Measurements from ENCODE around the gene PRDM11.
"Not testable (repeated sequence)": the region's sequence is repeated elsewhere in the genome, so short reads cannot be mapped to it uniquely, and the experiment has no call there.

The PRDM11 gene

GRCh38 chr11:45232341-45233080 is 86.1 kb downstream of the PRDM11 start:
- no peak for DNase-seq (ENCODE audit: low read depth in 2 of 2)

DNA sequence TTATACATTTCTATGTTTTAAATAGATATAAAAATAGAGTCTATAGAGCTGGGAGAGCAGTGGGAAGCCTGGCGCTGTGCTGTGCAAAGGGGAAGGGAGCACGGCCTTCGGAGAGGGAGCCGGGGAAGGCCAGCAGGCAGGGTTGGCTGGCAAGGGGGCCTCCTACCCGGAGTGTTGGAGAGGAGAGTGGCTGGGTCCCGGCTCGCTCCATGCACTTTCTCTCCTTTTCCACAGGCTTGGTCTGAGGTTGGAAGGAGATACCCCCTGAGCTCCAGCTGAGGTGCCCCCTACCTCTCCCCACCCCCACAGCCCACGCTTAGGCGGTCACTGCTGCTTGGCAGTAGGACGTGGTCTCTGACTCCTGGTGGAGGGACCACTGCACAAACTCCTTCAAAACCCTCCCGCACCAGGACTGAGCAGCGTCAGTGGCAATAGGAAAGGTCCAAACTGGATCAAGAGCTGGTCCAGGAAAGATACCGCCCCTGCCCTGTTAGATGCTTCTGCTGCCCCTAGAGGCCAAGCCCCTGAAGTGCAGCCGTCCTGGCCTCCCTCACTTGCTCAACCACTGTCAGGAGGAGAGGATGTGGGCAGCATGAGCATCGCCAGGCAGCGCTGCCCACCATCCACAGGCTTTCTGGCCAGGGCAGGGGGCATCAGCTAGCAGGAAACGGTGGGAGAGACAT is 86.8 kb downstream of the PRDM11 start:
- no peak for DNase-seq (ENCODE audit: low read depth in 2 of 2)

GRCh38 chr11:45233804-45234170 is 87.3 kb downstream of the PRDM11 start:
- no peak for DNase-seq (ENCODE audit: low read depth in 2 of 2)

DNA sequence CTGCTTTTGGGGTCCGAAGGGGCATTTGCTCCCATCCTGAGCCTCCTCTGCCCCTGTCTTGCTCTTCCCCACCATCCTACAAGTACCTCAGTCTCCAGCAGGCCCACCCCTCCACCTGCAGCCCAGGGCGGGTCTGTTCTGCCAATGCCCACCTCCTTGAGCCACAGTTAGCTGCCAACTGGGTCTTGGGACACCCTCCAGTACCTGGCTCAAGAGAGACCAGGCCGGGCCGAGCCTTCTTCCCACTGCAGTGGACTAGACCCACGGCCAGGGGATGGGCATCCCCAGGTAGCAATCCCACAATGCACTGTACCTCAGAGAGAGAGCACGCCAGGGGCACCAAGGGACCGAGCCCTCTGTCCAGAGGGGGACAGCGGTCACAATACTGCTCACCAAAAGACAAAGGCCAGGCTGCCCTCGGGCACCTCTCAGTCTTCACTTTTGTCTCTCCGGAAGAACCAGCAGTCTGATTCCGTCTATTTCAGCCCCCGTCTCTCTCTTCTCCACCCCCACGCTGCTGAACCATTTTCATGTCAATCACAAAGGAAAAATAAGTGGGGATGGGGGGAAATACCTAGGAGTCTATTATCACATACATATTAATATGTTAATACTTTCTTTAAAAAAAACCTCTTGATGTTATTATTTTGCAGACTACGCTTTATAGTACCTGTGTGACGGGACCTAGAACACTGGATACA is 88.0 kb downstream of the PRDM11 start:
- DNase-seq (ENCODE audit: low read depth in 2 of 2), result no peak

- no peak for DNase-seq (ENCODE audit: low read depth in 2 of 2)
Observed at GRCh38 chr11:45237711-45238315, 91.4 kb downstream of the PRDM11 start.

DNA sequence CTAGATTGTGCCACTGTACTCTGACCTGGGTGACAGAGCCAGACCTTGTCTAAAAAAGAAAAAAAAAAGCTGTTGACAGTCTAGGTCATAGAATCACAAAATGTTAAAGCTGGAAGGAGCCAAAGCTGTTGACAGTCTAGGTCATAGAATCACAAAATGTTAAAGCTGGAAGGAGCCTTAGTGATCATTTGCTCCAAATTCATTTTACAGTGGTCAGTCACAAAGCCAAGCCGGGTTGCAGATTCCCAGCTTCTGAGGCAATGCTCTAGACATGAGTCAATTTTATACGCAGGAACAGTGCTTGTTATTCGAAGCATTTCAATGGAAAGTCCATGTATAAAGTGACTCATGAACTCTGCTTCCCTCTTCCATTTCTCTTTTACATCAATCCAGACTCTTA is 92.3 kb downstream of the PRDM11 start:
- no peak for DNase-seq (ENCODE audit: low read depth in 2 of 2)

GRCh38 chr11:45239733-45240132 is 93.3 kb downstream of the PRDM11 start:
- no peak for DNase-seq (ENCODE audit: low read depth in 2 of 2)

DNA sequence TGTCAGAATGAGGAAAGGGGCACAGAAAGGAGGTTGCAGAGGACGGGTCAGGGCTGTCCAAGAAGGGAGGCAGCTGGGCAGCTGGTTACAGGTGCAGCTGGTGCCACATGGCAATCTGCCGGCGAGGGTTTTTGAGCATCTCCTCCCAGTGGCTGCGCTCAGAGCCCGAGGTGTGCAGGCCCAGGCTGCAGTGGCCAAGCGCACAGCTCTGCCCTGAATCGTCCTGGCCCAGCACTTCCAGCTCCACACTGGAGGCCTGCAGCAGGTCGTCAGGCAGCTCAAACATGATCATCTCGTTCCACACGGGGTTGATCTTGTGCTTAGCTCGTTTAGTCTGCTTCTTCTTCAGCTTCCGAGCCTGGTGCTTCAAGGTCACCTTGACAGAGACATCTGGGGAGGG is 97.5 kb downstream of the PRDM11 start:
- no peak for DNase-seq (ENCODE audit: low read depth in 2 of 2)

- no peak for DNase-seq (ENCODE audit: low read depth in 2 of 2)
Observed at GRCh38 chr11:45245218-45246045, 99.0 kb downstream of the PRDM11 start.

GRCh38 chr11:45246241-45246640 is 99.8 kb downstream of the PRDM11 start:
- DNase-seq (ENCODE audit: low read depth in 2 of 2), result no peak

- DNase-seq (ENCODE audit: low read depth in 2 of 2), result no peak
Observed at GRCh38 chr11:45247433-45247832, 101.0 kb downstream of the PRDM11 start.

- no peak for DNase-seq (ENCODE audit: low read depth in 2 of 2)
Observed at GRCh38 chr11:45248501-45249011, 102.1 kb downstream of the PRDM11 start.

DNA sequence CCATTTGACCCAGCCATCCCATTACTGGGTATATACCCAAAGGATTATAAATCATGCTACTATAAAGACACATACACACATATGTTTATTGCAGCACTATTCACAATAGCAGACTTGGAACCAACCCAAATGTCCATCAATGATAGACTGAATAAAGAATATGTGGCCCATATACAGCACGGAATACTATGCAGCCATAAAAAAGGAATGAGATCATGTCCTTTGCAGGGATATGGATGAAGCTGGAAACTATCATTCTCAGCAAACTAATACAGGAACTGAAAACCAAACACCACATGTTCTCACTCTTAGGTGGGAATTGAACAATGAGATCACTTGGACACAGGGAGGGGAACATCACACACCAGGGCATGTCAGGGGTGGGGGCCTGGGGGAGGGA is 102.9 kb downstream of the PRDM11 start:
- DNase-seq (ENCODE audit: low read depth in 2 of 2), result not testable (repeated sequence)

- no peak for DNase-seq (ENCODE audit: low read depth in 2 of 2)
Observed at GRCh38 chr11:45250035-45250718, 103.7 kb downstream of the PRDM11 start.

DNA sequence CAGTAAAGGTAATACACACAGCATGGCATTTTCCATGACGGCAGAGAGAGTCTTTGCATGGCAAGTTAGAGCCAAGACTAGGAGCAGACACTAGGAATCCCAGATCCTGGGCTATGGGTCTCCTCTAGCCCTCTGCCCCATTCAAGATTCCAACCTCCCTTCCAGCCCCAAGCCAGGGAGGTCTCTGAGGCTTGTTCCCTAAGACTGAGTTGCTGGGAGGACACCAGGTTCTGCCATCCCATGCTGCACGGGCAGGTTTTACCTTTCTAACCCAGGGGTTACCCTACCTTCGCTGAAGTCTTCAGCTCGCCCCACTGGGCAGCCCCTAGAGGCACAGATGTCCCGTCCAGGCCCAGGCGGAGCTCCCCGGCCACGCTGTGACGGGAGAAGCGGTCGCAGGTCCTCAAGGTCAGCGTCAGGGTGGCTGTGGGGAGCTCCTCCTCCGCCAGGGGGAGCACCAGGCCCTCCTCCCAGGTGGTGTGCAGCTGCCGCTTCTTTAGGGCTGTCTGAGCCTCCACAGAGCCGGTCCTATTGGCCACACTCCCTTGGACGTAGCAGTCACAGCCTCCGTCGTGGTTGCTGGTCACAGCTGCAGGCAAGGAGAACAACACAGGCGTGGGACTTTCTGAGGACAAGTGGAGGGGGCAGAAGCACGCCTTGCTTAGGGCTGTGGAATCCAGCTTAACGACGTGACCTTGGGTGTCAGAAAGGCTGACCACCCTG is 105.9 kb downstream of the PRDM11 start:
- DNase-seq (ENCODE audit: low read depth in 2 of 2), result no peak

DNA sequence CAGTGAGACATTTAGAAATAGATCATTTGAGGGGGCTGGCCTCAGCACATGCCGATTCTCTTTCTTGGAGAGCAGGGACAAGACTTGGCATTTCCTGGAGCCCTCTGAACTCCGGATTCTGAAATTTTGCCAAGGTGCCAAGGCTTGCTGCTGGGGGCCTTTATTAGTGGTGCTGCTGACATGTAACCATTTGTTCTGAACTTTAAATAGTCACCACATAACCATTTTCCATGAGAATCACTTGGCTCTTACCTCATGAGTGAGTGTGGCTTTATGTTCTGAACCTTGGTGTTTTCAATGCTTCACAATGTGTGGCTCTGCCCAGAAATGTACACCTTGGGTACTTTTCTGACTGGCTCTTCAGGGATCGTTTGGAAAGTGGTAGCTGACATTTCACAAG is 106.4 kb downstream of the PRDM11 start:
- no peak for DNase-seq (ENCODE audit: low read depth in 2 of 2)

DNA sequence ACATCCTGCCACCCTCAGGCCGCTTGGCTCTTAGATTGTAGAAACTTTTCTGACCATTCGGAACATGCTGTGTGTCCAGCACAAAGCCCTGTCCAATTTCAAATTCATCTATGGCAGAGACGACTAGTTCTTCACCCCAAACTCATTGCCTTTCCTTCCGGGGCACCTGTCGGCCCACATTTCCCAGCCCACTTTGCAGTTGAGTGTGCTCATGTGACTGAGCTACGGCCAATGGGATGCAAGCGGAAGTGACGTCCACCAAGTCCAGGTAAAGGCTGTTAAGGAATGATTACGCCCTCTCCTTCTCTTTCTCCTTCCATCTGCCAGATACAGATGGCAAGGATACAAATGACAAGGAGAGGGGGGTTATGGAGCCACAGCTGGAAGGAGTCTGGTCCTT is 107.2 kb downstream of the PRDM11 start:
- DNase-seq (ENCODE audit: low read depth in 2 of 2), result no peak

DNA sequence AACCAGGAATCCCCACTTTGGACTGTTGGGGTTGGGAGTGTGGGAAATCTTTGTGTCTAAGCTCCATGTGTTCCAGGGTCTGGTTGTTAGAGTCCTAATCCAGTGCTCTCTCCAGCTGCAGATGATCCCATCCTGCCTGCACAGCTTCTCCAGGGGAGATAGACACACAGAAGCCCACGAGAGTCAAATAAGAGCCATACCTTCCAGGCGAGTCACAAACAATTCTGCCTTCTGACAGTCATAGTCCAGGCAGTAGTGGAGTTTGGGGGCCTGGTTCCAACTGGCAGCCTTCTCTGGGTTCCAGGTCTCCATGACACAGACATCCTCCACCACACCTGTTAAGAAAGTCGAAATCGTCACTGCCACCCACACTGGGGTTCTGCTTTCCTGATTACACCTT is 107.6 kb downstream of the PRDM11 start:
- DNase-seq (ENCODE audit: low read depth in 2 of 2), result no peak

DNA sequence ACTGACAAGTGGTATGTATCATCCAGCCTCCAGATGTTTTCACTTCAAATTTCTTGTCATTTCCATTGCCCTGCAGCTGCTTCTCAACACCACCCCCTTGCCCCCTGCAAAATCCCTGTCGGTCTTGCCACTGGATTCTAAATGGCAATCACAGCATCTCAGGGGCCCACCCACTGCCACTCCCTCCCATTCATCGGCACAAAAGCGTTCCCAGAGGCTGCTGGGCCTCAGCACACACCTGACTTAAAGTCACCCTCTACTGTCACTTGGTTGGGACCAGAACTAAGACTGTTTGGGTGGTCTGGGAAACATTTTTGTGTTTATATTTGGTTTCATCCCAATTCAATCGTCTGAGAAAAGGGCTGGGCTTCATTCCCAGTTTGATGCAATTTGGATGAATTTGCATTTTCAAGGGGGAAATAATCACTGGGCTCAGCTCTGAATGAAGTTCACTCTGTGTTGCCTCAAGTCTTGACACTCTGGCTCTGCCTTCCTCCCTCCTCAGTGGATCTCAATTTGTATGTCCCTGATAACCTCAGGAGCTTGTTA is 112.6 kb downstream of the PRDM11 start:
- no peak for DNase-seq (ENCODE audit: low read depth in 2 of 2)

DNA sequence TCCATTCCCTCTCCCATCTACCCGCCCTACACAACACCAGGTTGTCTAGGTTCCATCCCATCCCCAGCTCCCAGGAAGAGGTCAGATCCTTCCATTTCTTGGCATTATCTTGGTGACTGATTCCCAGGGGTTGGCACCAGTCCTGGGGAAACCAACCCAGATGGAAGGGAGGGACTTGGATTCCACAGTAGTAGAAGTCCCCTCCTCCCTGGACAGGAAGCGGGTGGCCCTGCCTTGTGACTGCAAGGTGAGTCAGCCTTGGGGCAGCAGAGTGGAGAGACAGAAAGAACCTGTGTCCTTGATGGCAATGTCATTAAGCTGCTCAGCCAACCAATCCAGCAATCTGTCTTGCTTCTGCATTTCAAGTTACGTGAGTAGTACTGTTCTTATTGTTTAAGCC is 113.2 kb downstream of the PRDM11 start:
- DNase-seq (ENCODE audit: low read depth in 2 of 2), result no peak

All from fibroblast of skin of left biceps (primary cell).